Skeletal muscle cell (primary cell): Measurements from ENCODE around the gene AHSP.
"Not testable (repeated sequence)": the region's sequence is repeated elsewhere in the genome, so short reads cannot be mapped to it uniquely, and the experiment has no call there.

Source experiments
- DNase-seq: peaks from one replicate; pipeline ENCODE4 v3.0.0-alpha.2; 2010; ENCODE audit warnings: low read depth
- H3K4me3 ChIP-seq: 2 replicates; pipeline ENCODE4 v1.5.1; 2011; ENCODE audit warnings: low read depth, mild to moderate bottlenecking, control low read depth, low read length, moderate library complexity

The AHSP gene

DNA sequence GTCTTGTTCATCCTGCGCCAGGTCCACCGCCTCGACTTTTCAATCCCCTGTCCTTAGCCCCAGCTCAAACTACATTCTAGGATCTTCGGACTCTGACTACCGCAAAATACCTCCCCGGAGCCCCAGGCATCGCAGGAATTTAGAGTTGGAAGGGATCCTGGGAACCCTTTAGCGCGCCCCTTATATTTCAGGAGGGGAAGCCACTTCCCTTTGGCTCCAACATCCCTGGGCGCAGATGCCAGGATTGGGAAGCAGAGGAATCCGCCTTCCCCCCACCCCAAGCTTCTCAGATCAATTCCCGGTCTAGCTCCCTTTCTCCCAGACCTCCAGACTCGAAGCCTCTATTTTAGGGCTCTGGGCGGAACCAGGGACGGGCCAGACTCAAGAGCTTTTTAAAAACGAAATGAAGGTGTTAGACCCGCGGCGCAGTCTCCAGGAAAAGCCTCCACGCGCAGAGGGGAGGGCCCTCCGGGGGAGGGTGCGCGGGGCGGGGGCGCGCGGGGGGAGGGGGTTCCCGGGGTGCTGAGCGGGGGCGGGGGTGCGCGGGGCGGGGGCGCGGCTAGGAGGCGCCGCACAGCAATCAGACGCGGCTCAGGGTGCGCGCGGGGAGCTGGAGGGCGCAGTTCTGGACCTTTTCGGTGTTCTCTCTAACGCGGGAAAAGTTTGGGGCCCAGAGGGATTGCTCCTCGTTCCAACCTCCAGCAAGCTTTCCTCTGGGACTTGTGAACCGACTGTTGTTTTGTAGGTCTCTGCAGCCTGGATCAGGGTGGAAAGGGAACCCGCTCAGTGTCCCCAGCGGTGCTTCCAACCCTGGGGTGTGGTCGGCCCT, 1.6 kb downstream of the AHSP start:
- peak overlapping the region; percentile 9 for H3K4me3 ChIP-seq
- no peak for DNase-seq

DNA sequence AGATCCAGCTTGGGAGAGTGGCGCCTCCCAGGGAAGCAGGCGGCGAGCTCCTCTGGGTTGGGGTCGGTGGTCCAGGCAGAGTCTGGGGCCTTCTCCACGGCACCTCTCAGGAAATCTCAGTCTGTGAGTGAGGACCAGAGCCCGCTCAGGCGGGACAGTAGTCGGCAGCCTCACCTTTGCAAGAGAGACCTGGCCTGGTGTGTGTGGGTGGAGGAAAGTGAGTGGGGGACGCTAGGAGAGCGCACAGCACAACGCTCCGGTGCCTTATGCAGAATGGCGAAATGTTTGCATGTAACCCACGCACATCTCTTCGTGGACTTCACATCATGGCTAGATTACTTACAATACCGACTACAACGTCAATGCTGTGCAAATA, 2.2 kb downstream of the AHSP start:
- DNase-seq = no peak
- H3K4me3 ChIP-seq = no peak overlapping the region

DNA sequence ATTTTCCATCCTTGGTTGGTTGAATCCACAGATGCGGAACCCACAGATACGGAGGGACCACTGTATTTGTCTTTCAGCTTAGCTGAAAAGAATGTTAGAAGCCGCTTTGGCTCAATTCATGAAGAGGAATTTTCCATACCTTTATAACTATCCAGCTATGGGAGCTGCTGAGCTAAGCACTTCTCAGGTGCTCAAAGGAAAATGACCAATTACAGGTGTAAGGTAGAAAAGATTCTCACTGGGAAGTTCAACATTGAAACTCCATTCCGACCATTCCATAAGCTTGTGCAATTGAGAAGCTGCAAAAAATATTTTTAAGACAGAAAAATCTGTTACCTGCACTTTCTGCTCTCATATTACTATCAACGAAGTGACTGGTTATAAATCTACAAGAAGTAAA, 2.7 kb downstream of the AHSP start:
- no peak overlapping the region for H3K4me3 ChIP-seq
- no peak for DNase-seq

DNA sequence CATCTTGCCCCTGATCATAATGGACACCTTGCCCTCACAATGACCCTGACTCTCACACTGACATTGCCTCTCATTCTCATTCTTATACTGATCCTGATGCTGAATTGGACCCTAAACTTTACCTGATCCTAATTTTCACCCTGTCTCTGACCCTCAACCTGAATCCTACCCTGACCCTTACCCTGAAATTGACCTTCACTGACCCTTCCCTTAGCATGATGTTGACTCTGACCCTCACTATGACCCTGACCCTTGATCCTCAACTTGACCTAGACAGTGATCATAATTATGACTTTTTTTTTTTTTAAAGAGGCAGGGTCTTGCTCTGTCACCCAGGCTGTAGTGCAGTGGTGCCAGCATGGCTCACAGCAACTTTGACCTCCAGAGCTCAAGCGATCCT, 3.4 kb downstream of the AHSP start:
- H3K4me3 ChIP-seq = no peak overlapping the region
- DNase-seq = no peak

DNA sequence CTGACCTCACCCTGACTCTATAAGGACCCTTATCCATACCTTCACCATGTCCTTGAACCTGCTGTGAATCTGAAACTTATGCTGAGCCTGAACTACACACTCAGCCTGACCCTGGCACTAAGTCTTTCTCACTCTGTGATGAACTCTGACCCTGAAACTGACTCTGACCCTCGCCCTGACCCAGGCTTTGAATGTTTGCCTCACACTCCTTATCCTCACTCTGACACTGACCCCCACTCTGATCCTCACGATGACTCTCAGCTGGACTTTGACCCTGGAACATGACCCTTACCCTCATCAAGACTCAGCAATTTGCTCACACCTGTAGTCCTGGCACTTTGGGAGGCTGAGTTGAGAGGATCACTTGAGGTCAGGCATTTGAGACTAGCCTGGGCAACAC, 4.4 kb downstream of the AHSP start:
- no peak overlapping the region for H3K4me3 ChIP-seq
- no peak for DNase-seq

DNA sequence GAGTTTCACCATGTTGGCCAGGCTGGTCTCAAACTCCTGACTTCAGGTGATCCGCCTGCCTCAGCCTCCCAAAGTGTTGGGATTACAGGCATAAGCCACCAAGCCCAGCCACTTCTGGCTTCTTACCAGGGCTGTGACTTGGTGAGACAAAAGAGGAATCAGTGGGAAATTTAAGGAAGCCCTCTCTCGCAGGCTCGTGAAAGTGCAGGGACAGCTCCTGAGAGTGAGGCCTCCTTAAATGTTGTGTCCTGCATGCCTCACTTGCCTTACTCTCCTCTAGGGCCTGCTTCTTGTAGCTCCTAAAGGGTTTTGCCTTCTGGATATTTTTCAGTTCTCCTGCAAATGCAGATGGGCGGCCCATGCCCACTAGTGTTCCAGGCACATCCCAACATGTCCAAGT, 5.2 kb downstream of the AHSP start:
- no peak for DNase-seq
- H3K4me3 ChIP-seq = no peak overlapping the region

- H3K4me3 ChIP-seq = no peak overlapping the region
- DNase-seq = no peak
Observed at GRCh38 chr16:31535737-31536136, 8.0 kb downstream of the AHSP start.

DNA sequence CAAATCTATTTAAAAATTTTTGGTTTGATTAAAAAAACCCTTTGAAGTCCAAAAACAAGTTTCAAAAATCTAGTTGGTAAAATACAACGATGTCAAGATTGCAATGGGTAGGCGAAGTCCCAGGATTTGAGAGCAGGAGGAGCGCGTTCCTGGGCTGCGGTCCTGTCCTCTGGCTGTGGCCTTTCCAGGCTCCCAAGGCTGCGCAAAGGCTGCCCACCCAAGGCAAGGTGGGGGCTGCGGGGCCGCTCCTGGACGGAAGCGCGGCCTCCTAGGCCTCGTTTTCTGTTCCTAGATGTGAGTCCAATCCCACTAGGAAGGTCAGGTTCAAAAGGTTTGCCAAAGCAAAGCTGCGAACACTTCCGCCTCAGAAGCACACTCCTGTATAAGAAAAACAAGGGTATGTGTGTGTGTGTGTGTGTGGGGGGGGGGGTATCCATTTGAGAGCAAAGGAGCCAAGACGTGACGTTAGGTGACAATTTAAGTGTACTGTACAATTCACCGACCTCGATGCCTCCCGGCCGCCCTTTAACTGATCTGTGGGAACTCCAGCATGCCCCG, 9.2 kb downstream of the AHSP start:
- no peak for DNase-seq
- H3K4me3 ChIP-seq = no peak overlapping the region

DNA sequence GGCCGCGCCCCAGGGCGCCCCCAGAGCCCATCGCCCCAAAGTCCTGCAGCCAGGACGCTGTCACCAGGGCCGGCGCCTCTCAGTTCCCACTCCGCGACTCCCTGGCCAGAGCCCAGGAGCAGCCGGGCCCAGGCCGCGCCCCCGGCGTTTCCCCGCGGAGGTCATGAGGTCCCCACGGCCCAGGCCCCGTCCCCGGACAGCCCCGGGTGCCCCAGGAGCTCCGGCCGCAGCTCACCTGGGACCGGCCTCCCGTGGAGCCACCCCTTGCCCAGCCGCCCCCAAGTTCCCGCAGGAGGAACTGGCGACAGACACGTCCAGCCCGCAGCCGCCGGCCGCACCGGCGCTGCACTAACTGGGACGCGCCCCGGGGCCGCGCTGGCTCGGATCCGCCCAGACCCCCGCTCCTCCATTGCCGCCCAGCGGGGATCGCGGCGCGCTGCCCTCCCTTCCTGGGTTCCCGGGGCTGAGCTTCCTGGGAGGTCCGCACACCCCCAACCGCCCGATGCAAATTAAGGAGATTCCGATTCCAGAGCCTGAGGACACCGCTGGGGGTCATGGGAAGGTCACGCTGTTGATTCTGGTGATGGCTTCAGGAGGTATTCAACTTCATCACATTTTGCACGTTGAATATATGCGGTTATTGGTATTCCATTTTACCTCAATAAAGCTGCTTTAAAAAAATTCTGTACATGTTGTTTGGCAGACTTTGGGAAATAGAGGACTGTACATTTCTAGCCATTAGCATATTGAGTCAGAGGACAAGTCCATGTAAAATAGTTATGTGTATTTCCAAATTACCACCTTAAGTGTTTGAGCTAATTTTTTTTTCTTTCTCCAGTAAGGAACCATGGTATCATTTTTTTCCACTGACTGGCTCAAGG, 9.9 kb downstream of the AHSP start:
- DNase-seq = no peak
- H3K4me3 ChIP-seq = peak overlapping the region; percentile 27

DNA sequence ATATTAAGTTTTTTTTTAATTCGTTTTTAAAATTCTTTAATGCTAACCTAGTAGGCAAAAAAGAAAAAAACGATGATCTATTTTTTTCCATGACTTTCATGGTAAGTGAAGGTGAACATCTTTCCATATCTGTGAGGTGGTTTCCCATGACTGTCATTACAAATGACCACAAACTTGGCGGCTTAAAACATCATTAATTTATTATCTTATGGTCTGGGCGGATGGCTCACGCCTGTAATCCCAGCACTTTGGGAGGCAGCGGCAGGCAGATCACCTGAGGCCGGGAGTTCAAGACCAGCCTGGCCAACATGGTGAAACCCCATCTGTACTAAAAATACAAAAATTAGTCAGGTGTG, 10.5 kb downstream of the AHSP start:
- H3K4me3 ChIP-seq, DNase-seq: not testable (repeated sequence)

DNA sequence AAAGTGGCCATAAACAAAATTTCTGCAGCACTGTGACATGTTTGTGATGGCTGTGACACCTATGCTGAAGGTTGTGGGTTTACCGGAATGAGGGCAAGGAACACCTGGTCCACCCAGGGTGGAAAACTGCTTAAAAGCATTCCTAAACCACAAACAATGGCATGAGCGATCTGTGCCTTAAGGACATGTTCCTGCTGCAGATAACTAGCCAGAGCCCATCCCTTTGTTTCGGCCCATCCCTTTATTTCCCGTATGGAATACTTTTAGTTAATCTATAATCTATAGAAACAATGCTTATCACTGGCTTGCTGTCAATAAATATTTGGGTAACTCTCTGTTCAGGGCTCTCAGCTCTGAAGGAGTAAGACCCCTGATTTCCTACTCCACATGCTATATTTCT, 12.1 kb downstream of the AHSP start:
- H3K4me3 ChIP-seq, DNase-seq: not testable (repeated sequence)

DNA sequence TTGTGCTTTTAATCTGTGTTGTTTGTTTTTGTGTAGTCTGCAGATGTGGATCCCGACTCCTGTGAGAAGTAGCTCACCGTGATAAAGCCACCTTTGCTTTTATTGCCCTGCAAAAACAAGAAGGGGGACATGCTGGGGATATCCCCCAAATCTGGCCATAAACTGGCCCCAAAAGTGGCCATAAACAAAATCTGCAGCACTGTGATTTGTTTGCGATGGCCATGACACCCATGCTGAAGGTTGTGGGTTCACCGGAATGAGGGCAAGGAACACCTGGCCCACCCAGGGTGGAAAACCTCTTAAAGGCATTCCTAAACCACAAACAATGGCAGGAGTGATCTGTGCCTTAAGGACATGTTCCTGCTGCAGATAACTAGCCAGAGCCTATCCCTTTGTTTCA, 15.1 kb downstream of the AHSP start:
- H3K4me3 ChIP-seq = no peak overlapping the region
- DNase-seq = no peak

- H3K4me3 ChIP-seq = no peak overlapping the region
- no peak for DNase-seq
Observed at GRCh38 chr16:31561426-31562233, 33.9 kb downstream of the AHSP start.

DNA sequence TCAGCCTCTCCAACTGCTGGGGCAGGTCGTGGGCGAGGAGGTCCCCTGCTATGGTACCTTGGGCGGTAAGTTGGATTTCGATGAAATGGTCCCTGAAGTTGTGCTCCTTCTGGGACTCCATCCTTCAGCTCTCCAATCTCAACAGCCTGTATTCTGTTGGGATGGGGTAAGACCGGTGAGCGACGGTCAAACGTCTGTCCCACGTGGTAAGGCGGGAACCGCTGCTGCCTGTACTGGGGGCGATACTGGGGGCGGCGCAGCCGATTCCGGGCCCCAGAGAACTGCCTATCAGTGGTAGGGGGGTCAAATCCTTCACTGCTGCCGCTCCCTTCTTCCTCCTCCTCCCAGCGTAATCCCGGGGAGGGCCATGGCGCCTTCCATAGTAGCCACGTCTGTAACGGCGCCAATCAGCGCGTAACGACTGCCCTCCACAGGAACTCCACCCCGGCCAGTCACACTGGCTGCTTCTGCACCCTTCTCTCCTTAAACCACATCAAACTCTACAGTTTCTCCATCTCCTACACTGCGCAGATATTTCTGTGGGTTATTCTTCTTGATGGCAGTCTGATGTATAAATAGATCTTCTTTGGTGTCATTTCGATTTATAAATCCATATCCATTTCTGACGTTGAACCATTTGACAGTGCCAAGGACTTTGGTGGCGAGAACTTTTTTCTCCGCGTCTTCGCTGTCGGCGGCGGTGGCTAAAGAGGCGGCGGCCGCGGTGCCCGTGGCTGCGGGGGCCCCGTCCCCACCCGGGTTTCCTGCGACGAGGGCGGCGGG, 41.1 kb downstream of the AHSP start:
- DNase-seq = no peak
- H3K4me3 ChIP-seq = no peak overlapping the region

DNA sequence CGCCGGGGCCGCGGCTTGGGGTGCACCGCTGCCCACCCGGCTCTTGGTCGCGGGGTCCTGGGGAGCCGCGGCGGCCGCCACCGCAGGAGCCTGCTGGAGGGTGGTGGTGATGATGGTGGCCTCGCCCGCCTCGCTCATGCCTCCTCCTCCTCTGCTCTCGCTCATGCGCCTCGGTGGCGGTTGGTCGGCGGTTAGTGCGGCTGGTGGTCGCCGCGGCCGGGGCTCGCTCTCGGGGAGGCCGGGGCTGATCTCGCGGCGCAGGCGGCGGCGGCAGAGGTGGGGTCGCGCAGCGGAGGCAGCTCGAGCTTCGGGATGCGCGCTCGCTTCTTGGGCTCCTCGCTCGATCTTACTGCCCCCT, 41.6 kb downstream of the AHSP start:
- no peak overlapping the region for H3K4me3 ChIP-seq

GRCh38 chr16:31572821-31573220, 45.1 kb downstream of the AHSP start:
- H3K4me3 ChIP-seq = no peak overlapping the region
- no peak for DNase-seq

More for the DNA sequence above, 41.6 kb downstream of the AHSP start:
- DNase-seq = no peak

DNA sequence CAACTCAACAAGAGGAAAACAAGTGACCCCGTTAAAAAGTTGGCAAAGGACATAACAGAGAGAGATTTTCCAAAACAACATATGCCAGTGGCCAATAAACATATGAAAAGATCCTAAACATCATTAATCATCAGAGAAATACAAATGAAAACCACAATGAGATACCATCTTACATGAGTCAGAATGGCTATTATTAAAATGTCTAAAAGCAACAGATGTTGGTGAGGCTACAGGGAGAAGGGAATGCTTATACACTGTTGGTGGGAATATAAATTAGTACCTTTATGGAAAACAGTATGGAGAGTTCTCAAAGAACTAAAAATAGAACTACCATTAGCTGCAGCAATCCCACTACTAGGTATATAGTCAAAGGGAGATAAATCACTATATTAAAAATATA, 46.5 kb downstream of the AHSP start:
- not testable (repeated sequence) for DNase-seq, H3K4me3 ChIP-seq

- no peak overlapping the region for H3K4me3 ChIP-seq
- DNase-seq = no peak
Observed at GRCh38 chr16:31577411-31577810, 49.7 kb downstream of the AHSP start.
